Fibroblast of villous mesenchyme (primary cell): ENCODE data around the gene SPG7. TPM values are rescaled to one million over a fixed set of nuclear protein-coding genes. Genes with fewer than 3 reads are reported as not detected.

Experiments used
- DNase-seq: peaks from one replicate; pipeline ENCODE4 v3.0.0-alpha.2; 2010; ENCODE audit warnings: low read depth
- H3K4me3 ChIP-seq: 2 replicates; pipeline ENCODE4 v1.5.1; 2011; ENCODE audit warnings: low read depth, mild to moderate bottlenecking, low read length
- total RNA-seq: library from RNA; depleted of rRNA; stranded (reverse); fragments of >200 nt; gene quantifications from 2 replicates; pipeline ENCODE4 v1.2.3, GENCODE V29; 2012
- TF ChIP-seq, protein P1 (sequence below): IDR thresholded peaks from 2 replicates; pipeline ENCODE4 v1.5.1; 2012; ENCODE audit warnings: low read depth, mild to moderate bottlenecking, low read length; ENCODE audit not compliant: insufficient read depth

SPG7 gene
- total RNA-seq, 1 donor, result 108 TPM

DNA sequence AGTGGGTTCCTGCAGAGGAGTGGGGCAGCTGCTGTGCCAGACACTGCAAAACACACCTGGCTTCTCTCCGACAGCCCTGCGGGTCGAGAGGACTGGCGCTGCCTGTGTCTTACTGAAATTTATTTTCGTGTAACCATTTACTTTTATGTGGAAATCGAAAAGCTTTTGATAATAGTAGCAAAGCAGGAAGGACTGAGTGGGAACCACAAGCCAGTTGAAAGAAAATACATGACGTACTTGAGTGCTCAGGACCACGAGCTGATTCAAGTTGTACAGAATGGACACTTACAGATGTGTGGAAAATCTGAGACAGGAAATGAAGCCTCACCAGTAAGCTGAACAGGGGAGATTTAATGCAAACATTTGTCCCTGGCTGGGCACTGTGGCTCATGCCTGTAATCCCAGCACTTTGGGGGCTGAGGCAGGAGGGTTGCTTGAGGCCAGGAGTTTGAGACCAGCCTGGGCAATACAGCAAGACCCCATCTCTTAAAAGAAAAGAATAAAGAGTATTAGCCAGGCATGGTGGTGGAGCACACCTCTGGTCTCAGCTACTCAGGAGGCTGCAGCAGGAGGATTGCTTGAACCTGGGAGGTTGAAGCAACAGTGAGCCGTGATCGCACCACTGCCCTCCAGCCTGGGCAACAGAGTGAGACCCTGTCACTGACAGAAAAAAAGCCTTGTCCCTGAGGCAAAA lies 41.0 kb downstream of the SPG7 start:
- DNase-seq, result no peak
- TF ChIP-seq, protein P1, sequence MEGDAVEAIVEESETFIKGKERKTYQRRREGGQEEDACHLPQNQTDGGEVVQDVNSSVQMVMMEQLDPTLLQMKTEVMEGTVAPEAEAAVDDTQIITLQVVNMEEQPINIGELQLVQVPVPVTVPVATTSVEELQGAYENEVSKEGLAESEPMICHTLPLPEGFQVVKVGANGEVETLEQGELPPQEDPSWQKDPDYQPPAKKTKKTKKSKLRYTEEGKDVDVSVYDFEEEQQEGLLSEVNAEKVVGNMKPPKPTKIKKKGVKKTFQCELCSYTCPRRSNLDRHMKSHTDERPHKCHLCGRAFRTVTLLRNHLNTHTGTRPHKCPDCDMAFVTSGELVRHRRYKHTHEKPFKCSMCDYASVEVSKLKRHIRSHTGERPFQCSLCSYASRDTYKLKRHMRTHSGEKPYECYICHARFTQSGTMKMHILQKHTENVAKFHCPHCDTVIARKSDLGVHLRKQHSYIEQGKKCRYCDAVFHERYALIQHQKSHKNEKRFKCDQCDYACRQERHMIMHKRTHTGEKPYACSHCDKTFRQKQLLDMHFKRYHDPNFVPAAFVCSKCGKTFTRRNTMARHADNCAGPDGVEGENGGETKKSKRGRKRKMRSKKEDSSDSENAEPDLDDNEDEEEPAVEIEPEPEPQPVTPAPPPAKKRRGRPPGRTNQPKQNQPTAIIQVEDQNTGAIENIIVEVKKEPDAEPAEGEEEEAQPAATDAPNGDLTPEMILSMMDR, result no peak
- no peak overlapping the region for H3K4me3 ChIP-seq

DNA sequence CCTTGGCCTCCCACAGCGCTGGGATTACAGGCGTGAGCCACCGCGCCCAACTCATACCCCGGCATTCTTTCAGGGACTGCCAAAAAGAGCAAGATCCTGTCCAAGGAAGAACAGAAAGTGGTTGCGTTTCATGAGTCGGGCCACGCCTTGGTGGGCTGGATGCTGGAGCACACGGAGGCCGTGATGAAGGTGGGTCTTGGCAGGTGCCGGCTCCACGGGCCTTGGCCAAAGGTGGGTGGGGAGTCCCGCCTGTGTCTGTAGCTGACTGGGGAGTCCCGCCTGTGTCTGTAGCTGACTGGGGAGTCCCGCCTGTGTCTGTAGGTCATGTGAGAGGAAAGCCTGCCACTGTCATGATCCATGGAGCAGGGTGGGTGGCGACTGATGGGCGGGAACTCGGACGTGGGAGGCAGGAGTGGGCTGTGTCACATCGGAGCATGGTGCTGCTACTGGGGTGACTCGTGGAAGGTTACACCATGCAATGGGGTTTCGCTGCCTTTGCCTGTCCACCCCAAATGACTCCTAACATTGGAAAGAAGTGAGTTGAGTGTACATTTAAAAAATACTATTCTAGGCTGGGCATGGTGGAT lies 42.3 kb downstream of the SPG7 start:
- DNase-seq, result no peak
- H3K4me3 ChIP-seq, result no peak overlapping the region
- TF ChIP-seq, protein P1, result no peak

DNA sequence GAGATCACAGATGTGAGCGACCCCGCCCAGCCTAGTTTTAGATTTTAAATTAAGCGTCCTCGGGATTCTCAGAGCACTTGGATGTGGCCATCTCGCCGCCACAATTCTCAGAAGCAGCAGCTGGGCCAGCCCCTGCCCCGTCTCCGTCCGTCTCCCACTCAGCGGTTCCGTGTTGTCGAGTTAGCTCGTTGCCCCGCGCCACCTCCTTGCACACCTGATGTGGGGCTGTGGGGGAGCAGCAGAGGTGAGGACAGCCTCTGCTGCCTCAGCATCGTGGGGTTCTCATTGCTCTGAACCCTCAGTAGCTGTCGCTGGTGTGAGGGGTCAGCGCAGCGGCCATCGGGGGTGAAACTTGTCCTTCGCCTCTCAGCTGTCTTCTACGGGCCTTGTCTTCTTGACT lies 44.1 kb downstream of the SPG7 start:
- no peak for DNase-seq
- TF ChIP-seq, protein P1, result no peak

DNA sequence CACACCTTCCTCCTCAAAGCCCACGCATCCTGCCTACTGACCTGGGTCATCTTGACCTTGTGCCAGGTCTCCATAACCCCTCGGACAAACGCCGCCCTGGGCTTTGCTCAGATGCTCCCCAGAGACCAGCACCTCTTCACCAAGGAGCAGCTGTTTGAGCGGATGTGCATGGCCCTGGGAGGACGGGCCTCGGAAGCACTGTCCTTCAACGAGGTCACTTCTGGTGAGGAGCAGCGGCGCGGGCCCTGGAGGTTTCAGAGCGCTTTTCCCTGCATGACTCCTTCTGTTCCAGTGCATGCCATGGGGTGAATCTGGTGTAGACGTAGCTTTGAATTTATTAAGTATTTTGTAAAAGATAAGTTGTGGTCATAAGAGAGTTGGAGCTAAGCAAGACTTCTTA lies 44.7 kb downstream of the SPG7 start:
- H3K4me3 ChIP-seq, result no peak overlapping the region
- TF ChIP-seq, protein P1, result no peak
- DNase-seq, result no peak

More for the DNA sequence above, 44.1 kb downstream of the SPG7 start:
- H3K4me3 ChIP-seq, result no peak overlapping the region

DNA sequence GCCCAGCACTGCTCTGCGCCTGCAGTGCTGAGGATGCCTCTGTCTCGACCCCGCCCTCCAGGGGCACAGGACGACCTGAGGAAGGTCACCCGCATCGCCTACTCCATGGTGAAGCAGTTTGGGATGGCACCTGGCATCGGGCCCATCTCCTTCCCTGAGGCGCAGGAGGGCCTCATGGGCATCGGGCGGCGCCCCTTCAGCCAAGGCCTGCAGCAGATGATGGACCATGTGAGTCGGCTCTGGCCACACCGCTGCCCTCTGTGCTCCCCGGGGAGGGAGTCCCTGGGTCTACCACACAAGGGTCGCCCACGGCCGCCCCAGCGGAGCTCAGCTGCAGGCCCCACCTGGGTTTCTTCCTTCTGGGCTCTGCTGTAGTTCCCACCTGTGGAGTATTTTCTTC lies 45.5 kb downstream of the SPG7 start:
- TF ChIP-seq, protein P1, result no peak
- no peak overlapping the region for H3K4me3 ChIP-seq
- no peak for DNase-seq

DNA sequence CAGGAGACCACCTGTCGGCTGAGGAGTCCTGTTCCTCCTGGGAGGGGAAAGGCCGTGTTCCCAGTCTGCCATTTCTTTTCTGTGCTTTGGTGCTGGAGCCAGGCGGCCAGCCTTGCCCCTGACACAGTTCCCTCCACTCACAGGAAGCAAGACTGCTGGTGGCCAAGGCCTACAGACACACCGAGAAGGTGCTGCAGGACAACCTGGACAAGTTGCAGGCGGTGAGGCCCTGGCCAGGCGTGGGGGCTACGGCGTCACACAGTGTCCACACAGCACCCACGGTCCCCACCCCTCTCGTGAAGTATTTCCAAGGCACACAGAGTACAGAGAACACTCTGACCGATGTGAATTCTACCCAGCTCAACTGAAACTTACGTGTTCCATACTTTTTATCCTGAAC lies 46.1 kb downstream of the SPG7 start:
- H3K4me3 ChIP-seq, result no peak overlapping the region
- TF ChIP-seq, protein P1, result no peak
- DNase-seq, result no peak
